ENCODE data around the gene ATP8A2.

ATP8A2 gene

GRCh38 chr13:26019881-26020870, 648.4 kb downstream of the ATP8A2 start:
- no peak overlapping the region for H3K4me3 ChIP-seq (ENCODE audit: low read depth, low read length)
- peak; percentile 58 for DNase-seq (ENCODE audit: low read depth)
- TF ChIP-seq CTCF (IDR thresholded peaks at IDR 0.05; ENCODE audit: low read depth, low read length) (no peak), MYC (IDR thresholded peaks at IDR 0.05; ENCODE audit: low read depth, low read length) (0 out of 2 replicates have a peak, but pooled peaks have one; percentile 29), POLR2A (IDR thresholded peaks at IDR 0.05; ENCODE audit: extremely low read depth, insufficient read length) (no peak), MAX (IDR thresholded peaks at IDR 0.05; ENCODE audit: low read depth, low read length) (peak; percentile 55; the same call in 1 of the 2 replicates)

- TF ChIP-seq POLR2A (IDR thresholded peaks at IDR 0.05; ENCODE audit: extremely low read depth, insufficient read length) (no peak), MAX (IDR thresholded peaks at IDR 0.05; ENCODE audit: low read depth, low read length) (no peak), MYC (IDR thresholded peaks at IDR 0.05; ENCODE audit: low read depth, low read length) (no peak), CTCF (IDR thresholded peaks at IDR 0.05; ENCODE audit: low read depth, low read length) (no peak)
- H3K4me3 ChIP-seq (ENCODE audit: low read depth, low read length), result no peak overlapping the region
- no peak for DNase-seq (ENCODE audit: low read depth)
Observed at GRCh38 chr13:26020891-26021290, 649.1 kb downstream of the ATP8A2 start.

- TF ChIP-seq CTCF (IDR thresholded peaks at IDR 0.05; ENCODE audit: low read depth, low read length) (no peak), MYC (IDR thresholded peaks at IDR 0.05; ENCODE audit: low read depth, low read length) (no peak), MAX (IDR thresholded peaks at IDR 0.05; ENCODE audit: low read depth, low read length) (no peak), POLR2A (IDR thresholded peaks at IDR 0.05; ENCODE audit: extremely low read depth, insufficient read length) (no peak)
- no peak for DNase-seq (ENCODE audit: low read depth)
Observed at GRCh38 chr13:26021516-26021915, 649.7 kb downstream of the ATP8A2 start.

GRCh38 chr13:26021956-26022355, 650.2 kb downstream of the ATP8A2 start:
- no peak overlapping the region for H3K4me3 ChIP-seq (ENCODE audit: low read depth, low read length)
- TF ChIP-seq CTCF (IDR thresholded peaks at IDR 0.05; ENCODE audit: low read depth, low read length) (no peak), MAX (IDR thresholded peaks at IDR 0.05; ENCODE audit: low read depth, low read length) (no peak), MYC (IDR thresholded peaks at IDR 0.05; ENCODE audit: low read depth, low read length) (no peak)
- DNase-seq (ENCODE audit: low read depth), result no peak

More at GRCh38 chr13:26021516-26021915, 649.7 kb downstream of the ATP8A2 start:
- no peak overlapping the region for H3K4me3 ChIP-seq (ENCODE audit: low read depth, low read length)

GRCh38 chr13:26022538-26023292, 650.9 kb downstream of the ATP8A2 start:
- DNase-seq (ENCODE audit: low read depth), result peak; percentile 19
- no peak overlapping the region for H3K4me3 ChIP-seq (ENCODE audit: low read depth, low read length)
- no peak for TF ChIP-seq CTCF (IDR thresholded peaks at IDR 0.05; ENCODE audit: low read depth, low read length)
- TF ChIP-seq MAX (IDR thresholded peaks at IDR 0.05; ENCODE audit: low read depth, low read length), result no peak
- TF ChIP-seq MYC (IDR thresholded peaks at IDR 0.05; ENCODE audit: low read depth, low read length), result no peak
- no peak for TF ChIP-seq POLR2A (IDR thresholded peaks at IDR 0.05; ENCODE audit: extremely low read depth, insufficient read length)

Data from NB4 (cell line).